ENCODE measurements around the gene REEP5.

GRCh38 chr5:112933651-112934365, 11.8 kb upstream of the REEP5 start:
- TF ChIP-seq FOXM1 (IDR thresholded peaks at IDR 0.05; ENCODE audit: borderline replicate concordance) (no peak), ZNF384 (IDR thresholded peaks at IDR 0.05) (no peak), TARDBP (IDR thresholded peaks at IDR 0.05) (no peak), BHLHE40 (IDR thresholded peaks at IDR 0.05; ENCODE audit: borderline replicate concordance) (no peak), FOXA1 (IDR thresholded peaks at IDR 0.05) (no peak), SP1 (IDR thresholded peaks at IDR 0.05) (no peak), NFRKB (IDR thresholded peaks at IDR 0.05) (no peak), FOXK2 (IDR thresholded peaks at IDR 0.05) (no peak), SUZ12 (IDR thresholded peaks at IDR 0.05) (no peak)
